Gastrocnemius medialis (tissue), 4 donors: ENCODE results near the gene FASLG.

Experiments used
- POLR2A ChIP-seq, 2 donors: fragments of 450-650 bp; IDR thresholded peaks; one replicate each; pipeline ENCODE4 v1.6.1; 2017; ENCODE audit warnings: antibody characterized with exemption in 2 of 2, mild to moderate bottlenecking in 2 of 2, moderate library complexity in 2 of 2
- TF ChIP-seq, protein P1 (sequence below), 5 experiments: fragments of 450-650 bp in 3 of 5; fragments of 200-600 bp in 2 of 5; sonication (generic) in 2 of 5; IDR thresholded peaks in 4 of 5; conservative IDR thresholded peaks in 1 of 5; 1 replicate in 4 of 5; 2 replicates in 1 of 5; pipeline ENCODE4 v1.5.1; 2016 to 2019; ENCODE audit warnings: antibody characterized with exemption in 5 of 5, mild to moderate bottlenecking in 3 of 5, moderate library complexity in 3 of 5

DNA sequence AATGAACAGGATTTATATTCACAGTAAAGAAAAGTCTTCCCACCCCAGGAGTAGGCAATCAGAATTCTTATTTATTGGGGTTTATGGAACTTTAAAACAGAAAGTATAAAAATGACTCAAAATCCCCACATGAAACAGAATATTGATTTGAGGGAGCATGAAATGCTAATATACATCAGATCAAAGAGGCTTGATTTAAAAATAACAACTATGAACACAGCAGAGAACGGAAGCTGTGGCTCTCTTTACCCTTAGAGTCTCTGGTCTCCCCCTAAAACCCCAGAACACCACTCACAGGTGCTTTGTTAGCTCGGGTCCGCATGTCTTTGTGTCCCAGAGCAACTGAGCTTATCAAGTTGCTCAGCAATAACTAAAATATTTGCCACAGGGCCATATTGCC lies 31.2 kb upstream of the FASLG start:
- TF ChIP-seq, protein P1, sequence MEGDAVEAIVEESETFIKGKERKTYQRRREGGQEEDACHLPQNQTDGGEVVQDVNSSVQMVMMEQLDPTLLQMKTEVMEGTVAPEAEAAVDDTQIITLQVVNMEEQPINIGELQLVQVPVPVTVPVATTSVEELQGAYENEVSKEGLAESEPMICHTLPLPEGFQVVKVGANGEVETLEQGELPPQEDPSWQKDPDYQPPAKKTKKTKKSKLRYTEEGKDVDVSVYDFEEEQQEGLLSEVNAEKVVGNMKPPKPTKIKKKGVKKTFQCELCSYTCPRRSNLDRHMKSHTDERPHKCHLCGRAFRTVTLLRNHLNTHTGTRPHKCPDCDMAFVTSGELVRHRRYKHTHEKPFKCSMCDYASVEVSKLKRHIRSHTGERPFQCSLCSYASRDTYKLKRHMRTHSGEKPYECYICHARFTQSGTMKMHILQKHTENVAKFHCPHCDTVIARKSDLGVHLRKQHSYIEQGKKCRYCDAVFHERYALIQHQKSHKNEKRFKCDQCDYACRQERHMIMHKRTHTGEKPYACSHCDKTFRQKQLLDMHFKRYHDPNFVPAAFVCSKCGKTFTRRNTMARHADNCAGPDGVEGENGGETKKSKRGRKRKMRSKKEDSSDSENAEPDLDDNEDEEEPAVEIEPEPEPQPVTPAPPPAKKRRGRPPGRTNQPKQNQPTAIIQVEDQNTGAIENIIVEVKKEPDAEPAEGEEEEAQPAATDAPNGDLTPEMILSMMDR (IDR thresholded peaks at IDR 0.05 in 4 of 5, conservative IDR thresholded peaks at IDR 0.05 in 1 of 5): no peak
- TF ChIP-seq POLR2A (IDR thresholded peaks at IDR 0.05): no peak
